H1 (cell line): ENCODE measurements around the gene RFFL. TPM values are rescaled to one million over a fixed set of nuclear protein-coding genes. Genes with fewer than 3 reads are reported as not detected.
A peak's percentile ranks its signal among the peaks of the same experiment; 100 is the strongest.

Source experiments
- CTCF ChIA-PET: fragments of 300-600 bp; sonication (Branson Sonifier 250); formaldehyde crosslinking; loops from one replicate; lab custom pipeline; 2021; ENCODE audit not compliant: partially characterized antibody; lab: Charles Lee
- POLR2A ChIA-PET: fragments of 300-600 bp; sonication (Branson Sonifier 250); formaldehyde crosslinking; loops from one replicate; lab custom pipeline; 2021; ENCODE audit warnings: inconsistent platforms; ENCODE audit not compliant: partially characterized antibody; lab: Charles Lee
- DNase-seq, 2 experiments: peaks; one replicate each; pipeline versions ENCODE4 v3.0.0 to v3.0.0-alpha.2; 2010 to 2022; ENCODE audit warnings: low spot score in 2 of 2, low read depth in 1 of 2, mixed read lengths in 1 of 2
- FAIRE-seq: peaks from 2 replicates; lab custom pipeline; 2011; peaks lifted over from hg19 to GRCh38; lab: Jason Lieb, UNC
- H2AFZ ChIP-seq: 2 replicates; pipeline ENCODE4 v1.8.1; 2012; ENCODE audit warnings: low read length, inconsistent platforms
- H2AK5ac ChIP-seq: 2 replicates; pipeline ENCODE4 v1.6.1; 2013; ENCODE audit warnings: low read depth, low read length
- H2BK120ac ChIP-seq: replicated peaks from 2 replicates; pipeline ENCODE3; 2013; ENCODE audit warnings: low read depth, low read length, inconsistent platforms
- H2BK12ac ChIP-seq: 2 replicates; pipeline ENCODE4 v1.6.1; 2013; ENCODE audit warnings: low read depth, low read length
- H2BK15ac ChIP-seq: 2 replicates; pipeline ENCODE4 v1.6.1; 2013; ENCODE audit warnings: low read length
- H2BK20ac ChIP-seq: 2 replicates; pipeline ENCODE4 v1.6.1; 2013; ENCODE audit warnings: low read length
- H2BK5ac ChIP-seq: 2 replicates; pipeline ENCODE4 v1.6.1; 2013; ENCODE audit warnings: low read depth, low read length
- H3K14ac ChIP-seq: 2 replicates; pipeline ENCODE4 v1.6.1; 2013; ENCODE audit warnings: inconsistent platforms; ENCODE audit not compliant: insufficient read length
- H3K18ac ChIP-seq: 2 replicates; pipeline ENCODE4 v1.6.1; 2013; ENCODE audit warnings: low read length; ENCODE audit errors: extremely low read depth
- H3K23ac ChIP-seq: 2 replicates; pipeline ENCODE4 v1.6.1; 2013; ENCODE audit warnings: inconsistent platforms; ENCODE audit not compliant: insufficient read length
- H3K23me2 ChIP-seq: 2 replicates; pipeline ENCODE4 v1.6.1; 2013; ENCODE audit warnings: low read depth, low read length
- H3K27ac ChIP-seq: 2 replicates; pipeline ENCODE4 v1.6.1; 2011; ENCODE audit warnings: low read depth, low read length, inconsistent platforms
- H3K27me3 ChIP-seq, 4 experiments: replicated peaks in 1 of 4; 1 replicate in 1 of 4; 2 replicates in 3 of 4; pipeline versions ENCODE4 v1.6.1 to v1.8.1; 2011 to 2013; ENCODE audit warnings: low read length in 3 of 4, mild to moderate bottlenecking in 3 of 4, inconsistent platforms in 2 of 4, mixed read lengths in 2 of 4, moderate library complexity in 1 of 4; ENCODE audit not compliant: control insufficient read depth in 3 of 4, insufficient read depth in 3 of 4; ENCODE audit errors: extremely low read depth in 1 of 4
- H3K36me3 ChIP-seq, 4 experiments: 2 replicates each; pipeline versions ENCODE4 v1.6.1 to v1.8.1; 2011 to 2013; ENCODE audit warnings: mild to moderate bottlenecking in 4 of 4, low read length in 3 of 4, moderate library complexity in 2 of 4, control low read depth in 1 of 4, inconsistent platforms in 1 of 4; ENCODE audit not compliant: insufficient read depth in 4 of 4, control insufficient read depth in 2 of 4
- H3K4ac ChIP-seq: replicated peaks from 2 replicates; pipeline ENCODE3; 2013; ENCODE audit warnings: low read length, low read depth, mixed read lengths, inconsistent platforms; ENCODE audit not compliant: insufficient read length
- H3K4me1 ChIP-seq, 4 experiments: replicated peaks in 1 of 4; 1 replicate in 1 of 4; 2 replicates in 3 of 4; pipeline versions ENCODE4 v1.6.1 to v1.8.1; 2011 to 2013; ENCODE audit warnings: low read length in 3 of 4, inconsistent platforms in 2 of 4, mixed read lengths in 1 of 4; ENCODE audit not compliant: insufficient read depth in 4 of 4, control insufficient read depth in 3 of 4
- H3K4me2 ChIP-seq, 2 experiments: 2 replicates each; pipeline versions ENCODE4 v1.6.1 to v1.8.1; 2011 to 2013; ENCODE audit warnings: low read depth in 2 of 2, low read length in 2 of 2, control low read depth in 1 of 2, inconsistent platforms in 1 of 2, mild to moderate bottlenecking in 1 of 2; ENCODE audit not compliant: insufficient read depth in 1 of 2
- H3K4me3 ChIP-seq, 4 experiments: fragments of 200-600, 300-600 bp in 1 of 4; sonication (generic), shearing (Covaris generic), sonication (Bioruptor Twin) in 1 of 4; 2 replicates each; pipeline versions ENCODE4 v1.5.1 to v1.8.1; 2011 to 2016; ENCODE audit warnings: low read length in 4 of 4, low read depth in 3 of 4, control low read depth in 2 of 4, inconsistent platforms in 2 of 4, mild to moderate bottlenecking in 2 of 4, mixed read lengths in 1 of 4, moderate library complexity in 1 of 4; ENCODE audit not compliant: insufficient read depth in 2 of 4; ENCODE audit errors: extremely low read depth in 1 of 4
- H3K56ac ChIP-seq: replicated peaks from 2 replicates; pipeline ENCODE3; 2013; ENCODE audit warnings: low read depth, mild to moderate bottlenecking, mixed read lengths, low read length, inconsistent platforms; ENCODE audit not compliant: insufficient read length
- H3K79me1 ChIP-seq: 2 replicates; pipeline ENCODE4 v1.6.1; 2013; ENCODE audit warnings: low read depth, low read length, control low read depth
- H3K79me2 ChIP-seq, 2 experiments: 2 replicates each; pipeline versions ENCODE4 v1.6.1 to v1.8.1; 2012 to 2013; ENCODE audit warnings: low read length in 2 of 2, mild to moderate bottlenecking in 2 of 2, inconsistent platforms in 1 of 2; ENCODE audit not compliant: insufficient read depth in 2 of 2, control insufficient read depth in 1 of 2
- H3K9ac ChIP-seq, 4 experiments: replicated peaks in 1 of 4; 1 replicate in 1 of 4; 2 replicates in 3 of 4; pipeline versions ENCODE4 v1.6.1 to v1.8.1; 2011 to 2013; ENCODE audit warnings: low read depth in 3 of 4, low read length in 3 of 4, control low read depth in 2 of 4, mild to moderate bottlenecking in 2 of 4, moderate library complexity in 2 of 4, inconsistent platforms in 1 of 4; ENCODE audit errors: extremely low read depth in 1 of 4
- H3K9me3 ChIP-seq, 2 experiments: 2 replicates each; pipeline versions ENCODE4 v1.6.1 to v1.8.1; 2012 to 2013; ENCODE audit warnings: mild to moderate bottlenecking in 2 of 2, moderate library complexity in 2 of 2, control low read depth in 1 of 2, inconsistent platforms in 1 of 2, low read depth in 1 of 2, low read length in 1 of 2, mixed read lengths in 1 of 2; ENCODE audit not compliant: insufficient read depth in 2 of 2
- H4K20me1 ChIP-seq, 2 experiments: replicated peaks in 1 of 2; 2 replicates each; pipeline versions ENCODE3 to v1.8.1; 2011 to 2013; ENCODE audit warnings: inconsistent platforms in 2 of 2, low read length in 2 of 2, mild to moderate bottlenecking in 1 of 2; ENCODE audit not compliant: insufficient read depth in 2 of 2, control insufficient read depth in 1 of 2
- H4K5ac ChIP-seq: 2 replicates; pipeline ENCODE4 v1.6.1; 2013; ENCODE audit warnings: low read length, low read depth, mixed read lengths, inconsistent platforms; ENCODE audit not compliant: insufficient read length
- H4K8ac ChIP-seq: 2 replicates; pipeline ENCODE4 v1.8.0; 2013; ENCODE audit warnings: mild to moderate bottlenecking, moderate library complexity, low read length, inconsistent platforms; ENCODE audit not compliant: insufficient read depth; ENCODE audit errors: extremely low read depth
- H4K91ac ChIP-seq: replicated peaks from 2 replicates; pipeline ENCODE3; 2013; ENCODE audit warnings: low read length, mixed read lengths, inconsistent platforms; ENCODE audit not compliant: insufficient read length
- ASH2L ChIP-seq: fragments of 200-600, 300-600 bp; sonication (generic); IDR thresholded peaks from one replicate; pipeline ENCODE4 v1.7.1; 2017; ENCODE audit warnings: low read length
- GABPA ChIP-seq: IDR thresholded peaks from 2 replicates; pipeline ENCODE4 v1.6.1; 2011; ENCODE audit warnings: mild to moderate bottlenecking, low read length, moderate library complexity, borderline replicate concordance; ENCODE audit not compliant: insufficient read depth
- MAFK ChIP-seq: IDR thresholded peaks from 2 replicates; pipeline ENCODE4 v1.6.1; 2012; ENCODE audit warnings: low read depth, mild to moderate bottlenecking, improper control_type of control experiment, low read length
- NANOG ChIP-seq: IDR thresholded peaks from 2 replicates; pipeline ENCODE4 v1.6.1; 2011; ENCODE audit warnings: low read length, low read depth, mild to moderate bottlenecking, inconsistent platforms; ENCODE audit not compliant: insufficient read depth, poor library complexity, severe bottlenecking
- SIN3A ChIP-seq, 2 experiments: IDR thresholded peaks in 1 of 2; conservative IDR thresholded peaks in 1 of 2; 2 replicates each; pipeline ENCODE4 v1.6.1; 2011 to 2012; ENCODE audit warnings: low read length in 2 of 2, improper control_type of control experiment in 1 of 2, low read depth in 1 of 2, mild to moderate bottlenecking in 1 of 2
- SP4 ChIP-seq: IDR thresholded peaks from 2 replicates; pipeline ENCODE4 v1.6.1; 2012; ENCODE audit warnings: low read length, inconsistent platforms
- TEAD4 ChIP-seq: IDR thresholded peaks from 2 replicates; pipeline ENCODE4 v1.6.1; 2012; ENCODE audit warnings: low read depth, low read length, inconsistent platforms, mixed read lengths
- WGBS, 2 experiments: shearing (Covaris generic) in 1 of 2; methylation state at CpG; one replicate each; pipeline versions ENCODE4 v1.1.6 to v1.1.7; 2013 to 2015; ENCODE audit warnings: low lambda C conversion rate in 2 of 2, mixed read lengths in 2 of 2, inconsistent platforms in 1 of 2, low coverage in 1 of 2, missing lambda C conversion rate in 1 of 2; ENCODE audit not compliant: insufficient replicate concordance in 2 of 2, insufficient coverage in 1 of 2, insufficient read length in 1 of 2; ENCODE audit errors: extremely low coverage in 1 of 2, missing lambda C conversion rate in 1 of 2; 5-methylcytosine and 5-hydroxymethylcytosine counted together
- polyA plus RNA-seq, 7 experiments: library from polyadenylated mRNA; depleted of rRNA in 3 of 7; stranded (reverse) in 5 of 7; unstranded in 2 of 7; fragments of >200 nt in 5 of 7; fragments of 200-250 nt in 2 of 7; gene quantifications; 1 replicate in 5 of 7; 2 replicates in 1 of 7; 4 replicates in 1 of 7; pipeline versions ENCODE4 v1.2.1 to v1.2.3, GENCODE V29; 2011 to 2013; ENCODE audit warnings: missing spikeins in 2 of 7, mixed read lengths in 2 of 7
- total RNA-seq: library from RNA; stranded (reverse); fragmentation: NEBNext Ultra II Directional; extraction: Animal tissue kit (Norgen Biotek cat#: 25700); gene quantifications from 2 replicates; pipeline ENCODE4 v1.2.1, GENCODE V29; 2021
- TF ChIP-seq, protein P1 (sequence below): IDR thresholded peaks from 2 replicates; pipeline ENCODE4 v1.6.1; 2012; ENCODE audit warnings: inconsistent platforms
- TF ChIP-seq, protein P2 (sequence below): IDR thresholded peaks from 2 replicates; pipeline ENCODE4 v1.6.1; 2012; ENCODE audit warnings: inconsistent platforms

The RFFL gene
- total and polyA plus RNA-seq, 2 of the 8 experiments (the other 6 are each of a cell fraction or from before 2014, with no cell fraction given), result 14.0 to 24.5 TPM

DNA sequence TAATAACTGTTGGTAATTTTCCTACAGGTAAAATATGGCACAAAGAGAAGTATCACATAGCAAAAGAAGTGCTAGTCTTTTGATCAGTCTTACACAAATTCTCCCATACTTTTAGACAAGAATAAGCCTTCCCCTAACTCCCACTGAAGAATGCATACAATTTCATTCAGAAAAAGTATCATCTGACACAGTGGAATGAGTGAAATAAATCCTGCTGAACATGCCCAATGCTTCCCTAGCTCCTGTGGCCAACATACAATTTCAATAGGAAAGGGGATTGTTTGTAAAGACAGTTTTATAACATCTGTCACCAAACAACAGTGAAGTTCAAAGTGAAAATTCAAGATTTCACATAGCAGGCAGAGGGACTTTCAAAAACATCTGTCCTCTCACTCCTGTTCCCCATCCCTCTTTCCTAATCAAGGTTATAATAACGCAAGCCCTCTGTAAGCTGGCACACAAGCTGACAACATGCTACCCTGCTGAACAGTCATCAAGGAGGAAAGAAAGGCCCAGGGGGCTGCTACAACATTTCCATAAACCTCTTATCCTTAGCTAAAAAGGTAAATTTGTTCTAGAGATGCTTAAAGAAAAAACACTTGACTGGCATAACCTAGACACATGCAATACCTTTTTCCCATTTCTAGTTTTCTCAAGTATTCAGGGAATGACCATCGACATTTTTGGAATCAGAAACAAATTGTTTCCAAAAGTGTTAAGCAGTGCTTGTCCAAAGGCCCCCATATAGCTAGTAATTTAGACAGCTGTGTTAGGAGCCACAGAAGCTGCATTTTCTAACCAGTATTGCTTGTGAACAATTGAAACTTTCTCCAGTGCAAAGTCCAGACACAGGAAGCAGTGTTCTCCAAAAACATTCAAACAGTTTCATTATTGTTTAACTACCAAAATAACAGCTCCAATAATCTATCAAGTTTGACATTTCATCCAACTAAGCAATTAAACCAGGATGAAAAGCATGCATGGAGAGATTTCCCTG is 11.5 kb upstream of the RFFL start:
- H2BK120ac ChIP-seq, result no peak overlapping the region
- H3K4me2 ChIP-seq, result no peak overlapping the region
- no peak for FAIRE-seq
- H4K91ac ChIP-seq, result no peak overlapping the region
- no peaks in the 10 kb centered on the region for H4K20me1 ChIP-seq
- peak overlapping the region in 1 of 4 experiments; percentile 34; a peak in 1 of 7 replicates for H3K9ac ChIP-seq
- 80% methylated on average over 2 of the region's 2 CpGs; no CpG with 5 or more reads in 1 of the 2 experiments for WGBS, 2 experiments
- no peak overlapping the region for H3K4ac ChIP-seq
- no peaks in the 10 kb centered on the region for H3K23me2 ChIP-seq
- no peak overlapping the region for H3K23ac ChIP-seq
- no peaks in the 10 kb centered on the region for H3K36me3 ChIP-seq
- peaks cover 0 to 7% of the 10 kb centered on the region in 2 experiments; a peak in 2 of 4 replicates for H3K79me2 ChIP-seq
- no peak for DNase-seq
- no peaks in the 10 kb centered on the region for H3K27me3 ChIP-seq
- no peak overlapping the region for H3K56ac ChIP-seq
- H2AFZ ChIP-seq, result no peak overlapping the region
- 0 out of 7 replicates have a peak, but pooled peaks cover 0 to 2% (median 0%) of the 10 kb centered on the region in 4 experiments for H3K4me1 ChIP-seq
- H3K18ac ChIP-seq, result no peak overlapping the region
- no peak overlapping the region for H2BK15ac ChIP-seq
- H2BK20ac ChIP-seq, result no peak overlapping the region
- no peak overlapping the region for H2BK12ac ChIP-seq
- H3K4me3 ChIP-seq, result no peak overlapping the region
- no peak overlapping the region for H2AK5ac ChIP-seq
- no peaks in the 10 kb centered on the region for H3K9me3 ChIP-seq
- H4K8ac ChIP-seq, result no peak overlapping the region
- no peak overlapping the region for H4K5ac ChIP-seq
- ChIA-PET CTCF (interaction anchor here (1.0 kb wide), 1 partner anchor 15 kb away, joined by 6 read pairs; no protein-coding TSS in a partner anchor), POLR2A (interaction anchor here (1.0 to 1.6 kb wide), 2 partner anchors 10 kb away, joined by 3 read pairs; no protein-coding TSS in a partner anchor)
- no peak overlapping the region for H3K14ac ChIP-seq
- no peak overlapping the region for H3K27ac ChIP-seq
- H3K79me1 ChIP-seq, result no peaks in the 10 kb centered on the region
- no peak overlapping the region for H2BK5ac ChIP-seq
- no peak for TF ChIP-seq SIN3A (conservative IDR thresholded peaks at IDR 0.05 in 1 of 2, IDR thresholded peaks at IDR 0.05 in 1 of 2; ENCODE audit: low read depth in 1 of 2, low read length in 2 of 2)
- no peak for TF ChIP-seq GABPA
- no peak for TF ChIP-seq ASH2L
- TF ChIP-seq, protein P1, sequence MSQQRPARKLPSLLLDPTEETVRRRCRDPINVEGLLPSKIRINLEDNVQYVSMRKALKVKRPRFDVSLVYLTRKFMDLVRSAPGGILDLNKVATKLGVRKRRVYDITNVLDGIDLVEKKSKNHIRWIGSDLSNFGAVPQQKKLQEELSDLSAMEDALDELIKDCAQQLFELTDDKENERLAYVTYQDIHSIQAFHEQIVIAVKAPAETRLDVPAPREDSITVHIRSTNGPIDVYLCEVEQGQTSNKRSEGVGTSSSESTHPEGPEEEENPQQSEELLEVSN, result no peak
- no peak for TF ChIP-seq NANOG
- no peak for TF ChIP-seq MAFK
- no peak for TF ChIP-seq TEAD4
- TF ChIP-seq, protein P2, sequence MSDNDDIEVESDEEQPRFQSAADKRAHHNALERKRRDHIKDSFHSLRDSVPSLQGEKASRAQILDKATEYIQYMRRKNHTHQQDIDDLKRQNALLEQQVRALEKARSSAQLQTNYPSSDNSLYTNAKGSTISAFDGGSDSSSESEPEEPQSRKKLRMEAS, result no peak
- no peak for TF ChIP-seq SP4
